HCT116 (cell line): ENCODE measurements around the gene MN1.
A peak's percentile ranks its signal among the peaks of the same experiment; 100 is the strongest.

ENCODE experiments used
- EGR1 ChIP-seq: IDR thresholded peaks from 2 replicates; pipeline ENCODE4 v1.6.1; 2012; ENCODE audit warnings: low read depth
- EZH2 ChIP-seq: fragments of 200-600 bp; sonication (generic); IDR thresholded peaks from 2 replicates; pipeline ENCODE4 v1.6.1; 2017; ENCODE audit warnings: antibody characterized with exemption, mixed run types
- POLR2A ChIP-seq: IDR thresholded peaks from 2 replicates; pipeline ENCODE4 v1.7.0; 2011; ENCODE audit warnings: borderline replicate concordance; ENCODE audit not compliant: insufficient read depth, insufficient read length; ENCODE audit errors: extremely low read depth
- SIN3A ChIP-seq: IDR thresholded peaks from 2 replicates; pipeline ENCODE4 v1.6.1; 2012; ENCODE audit warnings: low read depth
- TCF7L2 ChIP-seq: IDR thresholded peaks from 2 replicates; pipeline ENCODE4 v1.7.0; 2011; ENCODE audit warnings: borderline replicate concordance, inconsistent platforms; ENCODE audit not compliant: insufficient read depth, insufficient read length; ENCODE audit errors: extremely low read depth
- TF ChIP-seq, protein P1 (sequence below), 3 experiments: fragments of 200-600 bp in 1 of 3; sonication (generic) in 1 of 3; IDR thresholded peaks in 2 of 3; conservative IDR thresholded peaks in 1 of 3; 2 replicates each; pipeline ENCODE4 v1.5.1; 2012 to 2017; ENCODE audit warnings: low read depth in 2 of 3, low read length in 2 of 3, antibody characterized with exemption in 1 of 3, borderline replicate concordance in 1 of 3, control low read depth in 1 of 3, mild to moderate bottlenecking in 1 of 3, mixed read lengths in 1 of 3, mixed run types in 1 of 3, moderate library complexity in 1 of 3; ENCODE audit not compliant: insufficient read depth in 1 of 3

DNA sequence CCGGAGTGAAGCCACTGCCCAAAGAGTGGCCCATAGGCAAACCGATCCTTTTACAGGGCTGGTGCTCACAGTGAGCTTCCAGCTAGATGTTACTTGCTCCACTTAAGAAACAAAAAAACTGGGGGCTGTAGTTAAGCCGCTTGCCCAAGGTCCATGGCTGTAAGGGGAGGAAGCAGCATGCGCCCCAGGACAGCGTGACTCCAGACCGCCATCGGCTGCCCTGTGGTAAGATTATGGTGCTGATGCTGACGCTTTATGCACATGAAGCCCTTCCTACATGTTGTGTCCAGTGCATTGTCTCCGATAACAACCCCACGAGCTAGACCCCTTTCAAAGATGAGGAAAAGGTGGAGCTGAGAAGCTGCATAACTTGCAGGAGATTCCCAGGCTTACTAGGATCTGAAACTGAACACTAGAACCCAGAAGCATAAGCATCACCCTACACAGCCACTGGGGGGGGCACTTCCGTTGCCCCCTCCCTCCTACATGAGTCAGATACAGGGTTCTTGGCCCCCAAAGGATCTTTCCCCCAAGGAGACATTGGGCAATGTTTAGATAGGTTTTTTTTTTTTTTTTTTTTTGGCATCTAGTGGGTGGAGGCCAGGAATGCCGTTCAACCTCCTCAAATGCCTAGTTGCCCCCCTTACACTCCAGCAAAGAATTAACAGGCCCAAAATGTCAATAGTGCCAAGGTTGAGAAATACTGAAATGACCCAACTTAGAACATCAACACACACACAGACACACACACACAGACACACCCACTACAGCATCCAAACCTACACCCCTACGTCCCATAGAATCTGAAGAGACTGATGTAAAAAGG, 53.9 kb downstream of the MN1 start:
- TF ChIP-seq, protein P1, sequence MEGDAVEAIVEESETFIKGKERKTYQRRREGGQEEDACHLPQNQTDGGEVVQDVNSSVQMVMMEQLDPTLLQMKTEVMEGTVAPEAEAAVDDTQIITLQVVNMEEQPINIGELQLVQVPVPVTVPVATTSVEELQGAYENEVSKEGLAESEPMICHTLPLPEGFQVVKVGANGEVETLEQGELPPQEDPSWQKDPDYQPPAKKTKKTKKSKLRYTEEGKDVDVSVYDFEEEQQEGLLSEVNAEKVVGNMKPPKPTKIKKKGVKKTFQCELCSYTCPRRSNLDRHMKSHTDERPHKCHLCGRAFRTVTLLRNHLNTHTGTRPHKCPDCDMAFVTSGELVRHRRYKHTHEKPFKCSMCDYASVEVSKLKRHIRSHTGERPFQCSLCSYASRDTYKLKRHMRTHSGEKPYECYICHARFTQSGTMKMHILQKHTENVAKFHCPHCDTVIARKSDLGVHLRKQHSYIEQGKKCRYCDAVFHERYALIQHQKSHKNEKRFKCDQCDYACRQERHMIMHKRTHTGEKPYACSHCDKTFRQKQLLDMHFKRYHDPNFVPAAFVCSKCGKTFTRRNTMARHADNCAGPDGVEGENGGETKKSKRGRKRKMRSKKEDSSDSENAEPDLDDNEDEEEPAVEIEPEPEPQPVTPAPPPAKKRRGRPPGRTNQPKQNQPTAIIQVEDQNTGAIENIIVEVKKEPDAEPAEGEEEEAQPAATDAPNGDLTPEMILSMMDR (IDR thresholded peaks at IDR 0.05 in 2 of 3, conservative IDR thresholded peaks at IDR 0.05 in 1 of 3; ENCODE audit: borderline replicate concordance in 1 of 3, insufficient read depth in 1 of 3, low read depth in 2 of 3, low read length in 2 of 3) = peak; percentile 3 to 59 (median 56); a peak in 4 of 6 replicates
- no peak for TF ChIP-seq EGR1
- no peak for TF ChIP-seq TCF7L2
- TF ChIP-seq EZH2 = no peak
- TF ChIP-seq POLR2A = no peak
- TF ChIP-seq SIN3A = no peak
